ENCODE data around the gene UBL3. TPM values are rescaled to one million over a fixed set of nuclear protein-coding genes. Genes with fewer than 3 reads are reported as not detected.
A peak's percentile ranks its signal among the peaks of the same experiment; 100 is the strongest.

UBL3 gene
- polyA plus RNA-seq (ENCODE audit: insufficient read length in 12 of 12), result 10 to 100 TPM in 11 of 12 donors, not detected in 1; 25.1 to 37.1 (median 30.2) TPM
- long read RNA-seq, donor 1, full-length matches to known transcripts, result 16 of 16 reads
- long read RNA-seq, donor 1, partial matches to known transcripts, result 0 of 16 reads
- long read RNA-seq, donor 1, other reads (novel, unspliced or antisense), result 0 of 16 reads
- long read RNA-seq, donor 2, full-length matches to known transcripts, result 18 of 18 reads
- long read RNA-seq, donor 2, partial matches to known transcripts, result 0 of 18 reads
- long read RNA-seq, donor 2, other reads (novel, unspliced or antisense), result 0 of 18 reads
- long read RNA-seq, donor 3, full-length matches to known transcripts, result 6 of 6 reads
- long read RNA-seq, donor 3, partial matches to known transcripts, result 0 of 6 reads
- long read RNA-seq, donor 3, other reads (novel, unspliced or antisense), result 0 of 6 reads
- long read RNA-seq, donor 4, full-length matches to known transcripts, result 3 of 3 reads
- long read RNA-seq, donor 4, partial matches to known transcripts, result 0 of 3 reads
- long read RNA-seq, donor 4, other reads (novel, unspliced or antisense), result 0 of 3 reads
- long read RNA-seq, donor 5, full-length matches to known transcripts, result 22 of 22 reads
- long read RNA-seq, donor 5, partial matches to known transcripts, result 0 of 22 reads
- long read RNA-seq, donor 5, other reads (novel, unspliced or antisense), result 0 of 22 reads
- long read RNA-seq, donor 6, full-length matches to known transcripts, result 13 of 13 reads
- long read RNA-seq, donor 6, partial matches to known transcripts, result 0 of 13 reads
- long read RNA-seq, donor 6, other reads (novel, unspliced or antisense), result 0 of 13 reads
- long read RNA-seq, donor 7, full-length matches to known transcripts, result 5 of 5 reads
- long read RNA-seq, donor 7, partial matches to known transcripts, result 0 of 5 reads
- long read RNA-seq, donor 7, other reads (novel, unspliced or antisense), result 0 of 5 reads
- long read RNA-seq, donor 8, full-length matches to known transcripts, result 14 of 14 reads
- long read RNA-seq, donor 8, partial matches to known transcripts, result 0 of 14 reads
- long read RNA-seq, donor 8, other reads (novel, unspliced or antisense), result 0 of 14 reads
- long read RNA-seq, donor 9, full-length matches to known transcripts, result 8 of 13 reads
- long read RNA-seq, donor 9, partial matches to known transcripts, result 5 of 13 reads
- long read RNA-seq, donor 9, other reads (novel, unspliced or antisense), result 0 of 13 reads
- long read RNA-seq, donor 10, full-length matches to known transcripts, result 10 of 10 reads
- long read RNA-seq, donor 10, partial matches to known transcripts, result 0 of 10 reads
- long read RNA-seq, donor 10, other reads (novel, unspliced or antisense), result 0 of 10 reads
- long read RNA-seq, donor 11, full-length matches to known transcripts, result 9 of 9 reads
- long read RNA-seq, donor 11, partial matches to known transcripts, result 0 of 9 reads
- long read RNA-seq, donor 11, other reads (novel, unspliced or antisense), result 0 of 9 reads

- DNase-seq, result peak; percentile 99
Observed at GRCh38 chr13:29850213-29850898, at the start of gene UBL3. Gene UBL3, minus strand, starts transcription at chr13:29850617. Its CDS starts 1,079 bp downstream, at chr13:29849538.

GRCh38 chr13:29897102-29897501 is 46.7 kb upstream of the UBL3 start:
- no peak for DNase-seq

- no peak for DNase-seq
Observed at GRCh38 chr13:29893438-29893837, 43.0 kb upstream of the UBL3 start.

- no peak for DNase-seq
Observed at GRCh38 chr13:29892151-29892550, 41.7 kb upstream of the UBL3 start.

- DNase-seq, result no peak
Observed at GRCh38 chr13:29889111-29889510, 38.7 kb upstream of the UBL3 start.

- DNase-seq, result no peak
Observed at GRCh38 chr13:29888306-29888705, 37.9 kb upstream of the UBL3 start.

- DNase-seq, result no peak
Observed at GRCh38 chr13:29887686-29888085, 37.3 kb upstream of the UBL3 start.

GRCh38 chr13:29887030-29887557 is 36.7 kb upstream of the UBL3 start:
- no peak for DNase-seq

- no peak for DNase-seq
Observed at GRCh38 chr13:29886446-29886845, 36.0 kb upstream of the UBL3 start.

- no peak for DNase-seq
Observed at GRCh38 chr13:29885989-29886388, 35.6 kb upstream of the UBL3 start.

GRCh38 chr13:29884671-29885430 is 34.4 kb upstream of the UBL3 start:
- DNase-seq, result no peak

- no peak for DNase-seq
Observed at GRCh38 chr13:29883941-29884518, 33.6 kb upstream of the UBL3 start.

- no peak for DNase-seq
Observed at GRCh38 chr13:29882076-29882475, 31.7 kb upstream of the UBL3 start.

GRCh38 chr13:29878101-29878500 is 27.7 kb upstream of the UBL3 start:
- no peak for DNase-seq

GRCh38 chr13:29877456-29878078 is 27.1 kb upstream of the UBL3 start:
- DNase-seq, result no peak

GRCh38 chr13:29875646-29876045 is 25.2 kb upstream of the UBL3 start:
- no peak for DNase-seq

GRCh38 chr13:29868581-29868980 is 18.2 kb upstream of the UBL3 start:
- no peak for DNase-seq

GRCh38 chr13:29865934-29866333 is 15.5 kb upstream of the UBL3 start:
- DNase-seq, result no peak

GRCh38 chr13:29861694-29862110 is 11.3 kb upstream of the UBL3 start:
- no peak for DNase-seq
